ENCODE measurements around the gene DCANP1.

The DCANP1 gene

GRCh38 chr5:135466178-135467050 lies 19.3 kb upstream of the DCANP1 start:
- no peak for TF ChIP-seq CSRNP3 (CRISPR knock-in tag; IDR thresholded peaks at IDR 0.05)
- TF ChIP-seq, protein P1, sequence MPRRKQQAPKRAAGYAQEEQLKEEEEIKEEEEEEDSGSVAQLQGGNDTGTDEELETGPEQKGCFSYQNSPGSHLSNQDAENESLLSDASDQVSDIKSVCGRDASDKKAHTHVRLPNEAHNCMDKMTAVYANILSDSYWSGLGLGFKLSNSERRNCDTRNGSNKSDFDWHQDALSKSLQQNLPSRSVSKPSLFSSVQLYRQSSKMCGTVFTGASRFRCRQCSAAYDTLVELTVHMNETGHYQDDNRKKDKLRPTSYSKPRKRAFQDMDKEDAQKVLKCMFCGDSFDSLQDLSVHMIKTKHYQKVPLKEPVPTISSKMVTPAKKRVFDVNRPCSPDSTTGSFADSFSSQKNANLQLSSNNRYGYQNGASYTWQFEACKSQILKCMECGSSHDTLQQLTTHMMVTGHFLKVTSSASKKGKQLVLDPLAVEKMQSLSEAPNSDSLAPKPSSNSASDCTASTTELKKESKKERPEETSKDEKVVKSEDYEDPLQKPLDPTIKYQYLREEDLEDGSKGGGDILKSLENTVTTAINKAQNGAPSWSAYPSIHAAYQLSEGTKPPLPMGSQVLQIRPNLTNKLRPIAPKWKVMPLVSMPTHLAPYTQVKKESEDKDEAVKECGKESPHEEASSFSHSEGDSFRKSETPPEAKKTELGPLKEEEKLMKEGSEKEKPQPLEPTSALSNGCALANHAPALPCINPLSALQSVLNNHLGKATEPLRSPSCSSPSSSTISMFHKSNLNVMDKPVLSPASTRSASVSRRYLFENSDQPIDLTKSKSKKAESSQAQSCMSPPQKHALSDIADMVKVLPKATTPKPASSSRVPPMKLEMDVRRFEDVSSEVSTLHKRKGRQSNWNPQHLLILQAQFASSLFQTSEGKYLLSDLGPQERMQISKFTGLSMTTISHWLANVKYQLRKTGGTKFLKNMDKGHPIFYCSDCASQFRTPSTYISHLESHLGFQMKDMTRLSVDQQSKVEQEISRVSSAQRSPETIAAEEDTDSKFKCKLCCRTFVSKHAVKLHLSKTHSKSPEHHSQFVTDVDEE (CRISPR knock-in tag; IDR thresholded peaks at IDR 0.05), result no peak
- TF ChIP-seq, protein P2, sequence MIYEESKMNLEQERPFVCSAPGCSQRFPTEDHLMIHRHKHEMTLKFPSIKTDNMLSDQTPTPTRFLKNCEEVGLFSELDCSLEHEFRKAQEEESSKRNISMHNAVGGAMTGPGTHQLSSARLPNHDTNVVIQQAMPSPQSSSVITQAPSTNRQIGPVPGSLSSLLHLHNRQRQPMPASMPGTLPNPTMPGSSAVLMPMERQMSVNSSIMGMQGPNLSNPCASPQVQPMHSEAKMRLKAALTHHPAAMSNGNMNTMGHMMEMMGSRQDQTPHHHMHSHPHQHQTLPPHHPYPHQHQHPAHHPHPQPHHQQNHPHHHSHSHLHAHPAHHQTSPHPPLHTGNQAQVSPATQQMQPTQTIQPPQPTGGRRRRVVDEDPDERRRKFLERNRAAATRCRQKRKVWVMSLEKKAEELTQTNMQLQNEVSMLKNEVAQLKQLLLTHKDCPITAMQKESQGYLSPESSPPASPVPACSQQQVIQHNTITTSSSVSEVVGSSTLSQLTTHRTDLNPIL (CRISPR knock-in tag; IDR thresholded peaks at IDR 0.05; ENCODE audit: low read depth), result no peak
- TF ChIP-seq, protein P3, sequence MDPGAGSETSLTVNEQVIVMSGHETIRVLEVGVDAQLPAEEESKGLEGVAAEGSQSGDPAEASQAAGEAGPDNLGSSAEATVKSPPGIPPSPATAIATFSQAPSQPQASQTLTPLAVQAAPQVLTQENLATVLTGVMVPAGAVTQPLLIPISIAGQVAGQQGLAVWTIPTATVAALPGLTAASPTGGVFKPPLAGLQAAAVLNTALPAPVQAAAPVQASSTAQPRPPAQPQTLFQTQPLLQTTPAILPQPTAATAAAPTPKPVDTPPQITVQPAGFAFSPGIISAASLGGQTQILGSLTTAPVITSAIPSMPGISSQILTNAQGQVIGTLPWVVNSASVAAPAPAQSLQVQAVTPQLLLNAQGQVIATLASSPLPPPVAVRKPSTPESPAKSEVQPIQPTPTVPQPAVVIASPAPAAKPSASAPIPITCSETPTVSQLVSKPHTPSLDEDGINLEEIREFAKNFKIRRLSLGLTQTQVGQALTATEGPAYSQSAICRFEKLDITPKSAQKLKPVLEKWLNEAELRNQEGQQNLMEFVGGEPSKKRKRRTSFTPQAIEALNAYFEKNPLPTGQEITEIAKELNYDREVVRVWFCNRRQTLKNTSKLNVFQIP (CRISPR knock-in tag; IDR thresholded peaks at IDR 0.05; ENCODE audit: borderline replicate concordance, low read depth), result no peak
- no peak for TF ChIP-seq BACH2 (CRISPR knock-in tag; IDR thresholded peaks at IDR 0.05; ENCODE audit: borderline replicate concordance)
- no peak for TF ChIP-seq ESRRG (CRISPR knock-in tag; IDR thresholded peaks at IDR 0.05)
- TF ChIP-seq ZFP30 (CRISPR knock-in tag; IDR thresholded peaks at IDR 0.05), result no peak
- no peak for TF ChIP-seq SNAI2 (CRISPR knock-in tag; IDR thresholded peaks at IDR 0.05)
- TF ChIP-seq ISL1 (CRISPR knock-in tag; IDR thresholded peaks at IDR 0.05), result no peak
- TF ChIP-seq PATZ1 (CRISPR knock-in tag; IDR thresholded peaks at IDR 0.05; ENCODE audit: borderline replicate concordance), result no peak
- no peak for TF ChIP-seq ZNF8 (CRISPR knock-in tag; IDR thresholded peaks at IDR 0.05)
- TF ChIP-seq ARNTL (CRISPR knock-in tag; IDR thresholded peaks at IDR 0.05; ENCODE audit: borderline replicate concordance, low read depth), result no peak
- no peak for TF ChIP-seq PPARA (CRISPR knock-in tag; IDR thresholded peaks at IDR 0.05; ENCODE audit: borderline replicate concordance)
- TF ChIP-seq ZC3H10 (CRISPR knock-in tag; IDR thresholded peaks at IDR 0.05), result no peak
- TF ChIP-seq TCF4 (CRISPR knock-in tag; IDR thresholded peaks at IDR 0.05; ENCODE audit: borderline replicate concordance), result no peak
- no peak for TF ChIP-seq ZNF565 (CRISPR knock-in tag; conservative IDR thresholded peaks at IDR 0.05; ENCODE audit: low read depth)
- TF ChIP-seq TOX (CRISPR knock-in tag; IDR thresholded peaks at IDR 0.05; ENCODE audit: borderline replicate concordance), result no peak
- TF ChIP-seq CSDC2 (CRISPR knock-in tag; IDR thresholded peaks at IDR 0.05), result no peak
- ATAC-seq, result peak; percentile 97

- TF ChIP-seq ZNF70 (CRISPR knock-in tag; IDR thresholded peaks at IDR 0.05) (no peak), PATZ1 (CRISPR knock-in tag; IDR thresholded peaks at IDR 0.05; ENCODE audit: borderline replicate concordance) (no peak), RARB (CRISPR knock-in tag; IDR thresholded peaks at IDR 0.05) (no peak), GLIS3 (CRISPR knock-in tag; IDR thresholded peaks at IDR 0.05) (no peak), CSDC2 (CRISPR knock-in tag; IDR thresholded peaks at IDR 0.05) (no peak), OSR1 (CRISPR knock-in tag; IDR thresholded peaks at IDR 0.05) (no peak), ZFP30 (CRISPR knock-in tag; IDR thresholded peaks at IDR 0.05) (no peak), ZNF8 (CRISPR knock-in tag; IDR thresholded peaks at IDR 0.05) (no peak), TOX (CRISPR knock-in tag; IDR thresholded peaks at IDR 0.05; ENCODE audit: borderline replicate concordance) (no peak)
- TF ChIP-seq, protein P2 (CRISPR knock-in tag; IDR thresholded peaks at IDR 0.05; ENCODE audit: low read depth), result no peak
- no peak for ATAC-seq
Observed at GRCh38 chr5:135465391-135466122, 18.4 kb upstream of the DCANP1 start.

Data from SK-N-SH treated with all-trans-retinoic acid at 6 μM for 48 hours (cell line).